ENCODE measurements around the gene SLIT1.
A peak's percentile ranks its signal among the peaks of the same experiment; 100 is the strongest.
"Not testable (repeated sequence)": the region's sequence is repeated elsewhere in the genome, so short reads cannot be mapped to it uniquely, and the experiment has no call there.

Gene SLIT1

GRCh38 chr10:97042716-97043562 lies 142.8 kb downstream of the SLIT1 start:
- DNase-seq (ENCODE audit: low spot score): no peak

GRCh38 chr10:97042081-97042480 lies 143.7 kb downstream of the SLIT1 start:
- no peak for DNase-seq (ENCODE audit: low spot score)

- DNase-seq (ENCODE audit: low spot score): no peak
Observed at GRCh38 chr10:97040706-97041105, 145.1 kb downstream of the SLIT1 start.

GRCh38 chr10:97040248-97040584 lies 145.5 kb downstream of the SLIT1 start:
- no peak for DNase-seq (ENCODE audit: low spot score)

- no peak for DNase-seq (ENCODE audit: low spot score)
Observed at GRCh38 chr10:97039538-97040247, 146.1 kb downstream of the SLIT1 start.

GRCh38 chr10:97038688-97039087 lies 147.1 kb downstream of the SLIT1 start:
- DNase-seq (ENCODE audit: low spot score): no peak

GRCh38 chr10:97037365-97038361 lies 148.1 kb downstream of the SLIT1 start:
- peak; percentile 53 for DNase-seq (ENCODE audit: low spot score)

- no peak for DNase-seq (ENCODE audit: low spot score)
Observed at GRCh38 chr10:97034958-97035769, 150.6 kb downstream of the SLIT1 start.

GRCh38 chr10:97034301-97034700 lies 151.5 kb downstream of the SLIT1 start:
- DNase-seq (ENCODE audit: low spot score): no peak

- DNase-seq (ENCODE audit: low spot score): not testable (repeated sequence)
Observed at GRCh38 chr10:97033841-97034240, 151.9 kb downstream of the SLIT1 start.

- no peak for DNase-seq (ENCODE audit: low spot score)
Observed at GRCh38 chr10:97032624-97033023, 153.1 kb downstream of the SLIT1 start.

- no peak for DNase-seq (ENCODE audit: low spot score)
Observed at GRCh38 chr10:97031459-97031858, 154.3 kb downstream of the SLIT1 start.

- no peak for DNase-seq (ENCODE audit: low spot score)
Observed at GRCh38 chr10:97030894-97031293, 154.9 kb downstream of the SLIT1 start.

GRCh38 chr10:97029271-97029670 lies 156.5 kb downstream of the SLIT1 start:
- no peak for DNase-seq (ENCODE audit: low spot score)

GRCh38 chr10:97028832-97029178 lies 157.0 kb downstream of the SLIT1 start:
- DNase-seq (ENCODE audit: low spot score): no peak

GRCh38 chr10:97028126-97028831 lies 157.5 kb downstream of the SLIT1 start:
- no peak for DNase-seq (ENCODE audit: low spot score)

GRCh38 chr10:97025613-97026242 lies 160.0 kb downstream of the SLIT1 start:
- DNase-seq (ENCODE audit: low spot score): peak; percentile 34

- DNase-seq (ENCODE audit: low spot score): no peak
Observed at GRCh38 chr10:97024168-97025073, 161.3 kb downstream of the SLIT1 start.
